Endothelial cell of umbilical vein (primary cell): ENCODE results near the gene SFT2D1. TPM values are rescaled to one million over a fixed set of nuclear protein-coding genes. Genes with fewer than 3 reads are reported as not detected.

Source experiments
- BruUV-seq: library from RNA; stranded (reverse); fragments of 400-500 nt; replicated peaks from 2 replicates; lab custom pipeline; 2021; lab: Mats Ljungman, UMichigan
- CTCF ChIA-PET: fragments of 300-600, 350-600 bp; sonication (Branson Sonifier 250); formaldehyde crosslinking; loops from one replicate; lab custom pipeline; 2021; ENCODE audit warnings: antibody characterized with exemption, inconsistent platforms; lab: Charles Lee
- POLR2A ChIA-PET: fragments of 300-600, 350-600 bp; sonication (Branson Sonifier 250); formaldehyde crosslinking; loops from one replicate; lab custom pipeline; 2021; ENCODE audit warnings: antibody characterized with exemption, inconsistent platforms; lab: Charles Lee
- DNase-seq: peaks from one replicate; pipeline ENCODE4 v3.0.0-alpha.2; 2011; ENCODE audit warnings: low read depth, low spot score
- FAIRE-seq: peaks from 2 replicates; lab custom pipeline; 2011; peaks lifted over from hg19 to GRCh38; lab: Jason Lieb, UNC
- H2AFZ ChIP-seq: 2 replicates; pipeline ENCODE4 v1.6.0; 2012; ENCODE audit warnings: low read depth, low read length, control low read depth, inconsistent platforms
- H3K27ac ChIP-seq: 2 replicates; pipeline ENCODE4 v1.5.1; 2011; ENCODE audit warnings: low read depth, mild to moderate bottlenecking, control low read depth, low read length, moderate library complexity; ENCODE audit not compliant: insufficient read depth
- H3K27me3 ChIP-seq, 2 experiments: 2 replicates each; pipeline versions ENCODE4 v1.6.0 to v1.6.1; 2011; ENCODE audit warnings: low read length in 2 of 2, mixed read lengths in 1 of 2; ENCODE audit not compliant: control insufficient read depth in 2 of 2, insufficient read depth in 2 of 2
- H3K36me3 ChIP-seq, 2 experiments: 2 replicates in 1 of 2; 3 replicates in 1 of 2; pipeline ENCODE4 v1.5.1; 2011; ENCODE audit warnings: low read length in 2 of 2, mild to moderate bottlenecking in 1 of 2, moderate library complexity in 1 of 2; ENCODE audit not compliant: control insufficient read depth in 2 of 2, insufficient read depth in 2 of 2; ENCODE audit errors: extremely low read depth in 1 of 2
- H3K4me1 ChIP-seq: 3 replicates; pipeline ENCODE4 v1.5.1; 2011; ENCODE audit warnings: mild to moderate bottlenecking, low read length; ENCODE audit not compliant: control insufficient read depth, insufficient read depth; ENCODE audit errors: extremely low read depth
- H3K4me2 ChIP-seq: 2 replicates; pipeline ENCODE4 v1.6.1; 2011; ENCODE audit warnings: low read length, control low read depth, mixed read lengths; ENCODE audit not compliant: insufficient read depth
- H3K4me3 ChIP-seq, 3 experiments: fragments of 200-600 bp in 1 of 3; sonication (generic), shearing (Covaris generic) in 1 of 3; replicated peaks in 1 of 3; 2 replicates each; pipeline ENCODE4 v1.5.1; 2011 to 2016; ENCODE audit warnings: control low read depth in 3 of 3, low read length in 3 of 3, mild to moderate bottlenecking in 2 of 3, inconsistent platforms in 1 of 3, low read depth in 1 of 3, moderate library complexity in 1 of 3; ENCODE audit not compliant: insufficient read depth in 1 of 3
- H3K79me2 ChIP-seq: 2 replicates; pipeline ENCODE4 v1.6.0; 2012; ENCODE audit warnings: low read length, inconsistent platforms; ENCODE audit not compliant: control insufficient read depth, insufficient read depth
- H3K9ac ChIP-seq: replicated peaks from 2 replicates; pipeline ENCODE3; 2011; ENCODE audit warnings: low read length, control low read depth; ENCODE audit not compliant: insufficient read depth; ENCODE audit errors: extremely low read depth
- H3K9me1 ChIP-seq: replicated peaks from 3 replicates; pipeline ENCODE4 v1.6.0; 2011; ENCODE audit warnings: mild to moderate bottlenecking, low read length; ENCODE audit not compliant: control insufficient read depth, insufficient read depth; ENCODE audit errors: extremely low read depth
- H3K9me3 ChIP-seq: replicated peaks from 2 replicates; pipeline ENCODE4 v1.5.1; 2012; ENCODE audit warnings: low read length, inconsistent platforms; ENCODE audit not compliant: control insufficient read depth, insufficient read depth
- H4K20me1 ChIP-seq: replicated peaks from 2 replicates; pipeline ENCODE3; 2011; ENCODE audit warnings: mild to moderate bottlenecking, low read length; ENCODE audit not compliant: control insufficient read depth, insufficient read depth; ENCODE audit errors: extremely low read depth
- CTCF ChIP-seq, 2 donors: IDR thresholded peaks; 1 replicate in 1 of 2; 2 replicates in 1 of 2; pipeline ENCODE4 v1.5.1; 2011; ENCODE audit warnings: low read length in 2 of 2, mild to moderate bottlenecking in 2 of 2, moderate library complexity in 2 of 2, control low read depth in 1 of 2, inconsistent platforms in 1 of 2, low read depth in 1 of 2; ENCODE audit not compliant: insufficient read depth in 1 of 2; ENCODE audit errors: extremely low read depth in 1 of 2
- EZH2 ChIP-seq: IDR thresholded peaks from 2 replicates; pipeline ENCODE4 v1.6.1; 2012; ENCODE audit warnings: borderline replicate concordance, low read depth, mild to moderate bottlenecking, moderate library complexity, low read length, inconsistent platforms; ENCODE audit not compliant: severe bottlenecking
- FOS ChIP-seq: IDR thresholded peaks from 2 replicates; pipeline ENCODE4 v1.6.1; 2011; ENCODE audit warnings: mild to moderate bottlenecking, low read length, moderate library complexity, borderline replicate concordance; ENCODE audit not compliant: insufficient read depth
- GATA2 ChIP-seq: IDR thresholded peaks from 2 replicates; pipeline ENCODE4 v1.7.0; 2011; ENCODE audit warnings: low read depth, mild to moderate bottlenecking, moderate library complexity, mixed read lengths, low read length; ENCODE audit not compliant: insufficient read length, insufficient read depth
- JUN ChIP-seq: IDR thresholded peaks from 2 replicates; pipeline ENCODE4 v1.6.1; 2011; ENCODE audit warnings: borderline replicate concordance, low read depth; ENCODE audit not compliant: insufficient read length, insufficient read depth
- MYC ChIP-seq: IDR thresholded peaks from one replicate; pipeline ENCODE4 v1.6.1; 2011; ENCODE audit warnings: mild to moderate bottlenecking, low read depth, low read length
- POLR2A ChIP-seq: IDR thresholded peaks from 2 replicates; pipeline ENCODE4 v1.6.1; 2012; ENCODE audit warnings: low read depth, mild to moderate bottlenecking, control low read depth, low read length
- POLR2AphosphoS5 ChIP-seq: IDR thresholded peaks from 2 replicates; pipeline ENCODE4 v1.6.1; 2012; ENCODE audit warnings: low read depth, mild to moderate bottlenecking, control low read depth, low read length, moderate library complexity; ENCODE audit not compliant: insufficient read depth
- dilution Hi-C: fragments of 300-500 bp; cut with MboI; formaldehyde crosslinking; loops from one replicate; pipeline ENCODE4 v1.15.0; 2019; ENCODE audit warnings: low sequenced_read_pairs; ENCODE audit not compliant: extremely low pct_ligation_motif_present
- intact Hi-C: fragments of 100-400 bp; cut with micrococcal nuclease; formaldehyde crosslinking; loops from one replicate; pipeline ENCODE4 v1.10.0; 2022
- polyA plus RNA-seq, 4 experiments: library from polyadenylated mRNA; depleted of rRNA in 3 of 4; stranded (reverse) in 3 of 4; unstranded in 1 of 4; fragments of >200 nt; gene quantifications; 2 replicates each; pipeline versions ENCODE4 v1.2.1 to v1.2.3, GENCODE V29; 2011 to 2012; ENCODE audit warnings: missing spikeins in 1 of 4
- total RNA-seq: library from RNA; stranded (reverse); gene quantifications from 2 replicates; pipeline ENCODE4 v1.2.3, GENCODE V29; 2021
- TF ChIP-seq, protein P1 (sequence below): IDR thresholded peaks from 2 replicates; pipeline ENCODE4 v1.6.1; 2011; ENCODE audit not compliant: insufficient read depth, insufficient read length

Gene SFT2D1
- total and polyA plus RNA-seq, 2 donors (not counting 3 experiments of a cell fraction or from before 2014, with no cell fraction given) = 22.9 to 30.6 TPM

DNA sequence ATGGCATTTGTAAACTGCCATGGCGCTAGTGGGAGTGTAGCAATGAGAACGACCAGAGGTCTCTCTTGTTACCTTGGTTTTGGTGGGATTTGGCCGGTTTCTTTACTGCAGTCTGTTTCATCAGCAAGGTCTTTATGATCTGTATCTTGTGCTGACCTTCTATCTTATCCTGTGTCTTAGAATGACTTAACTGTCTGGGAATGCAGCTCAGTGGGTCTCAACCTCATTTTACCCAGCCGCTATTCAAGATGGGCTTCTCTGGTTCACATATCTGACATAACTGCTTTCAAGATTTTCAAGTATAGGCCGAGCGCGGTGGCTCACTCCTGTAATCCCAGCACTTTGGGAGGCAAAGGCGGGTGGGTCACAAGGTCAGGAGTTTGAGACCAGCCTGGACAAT, 1.9 kb upstream of the SFT2D1 start:
- Histone ChIP-seq H3K9me1 (no peaks in the 10 kb centered on the region), H4K20me1 (no peaks in the 10 kb centered on the region), H3K4me1 (peaks cover 13% of the 10 kb centered on the region), H3K27me3 (peaks cover 7 to 9% of the 10 kb centered on the region in 2 experiments), H3K36me3 (no peaks in the 10 kb centered on the region), H3K9me3 (no peaks in the 10 kb centered on the region), H3K79me2 (peaks cover 30% of the 10 kb centered on the region), H3K9ac (no peak overlapping the region), H3K4me3 (no peak overlapping the region), H3K27ac (no peak overlapping the region), H3K4me2 (no peak overlapping the region), H2AFZ (no peak overlapping the region)
- no peak for DNase-seq
- dilution Hi-C loops (no loop called here), intact Hi-C loops (loop anchor here (5.0 kb wide), 1 partner anchor 283 kb away; the partner anchor contains the start of gene RPS6KA2)
- no TSS peak for BruUV-seq
- ChIA-PET POLR2A (no interaction called here), CTCF (interaction anchor here (0.8 to 1.7 kb wide), 4 partner anchors 31 to 57 kb away, joined by 3 to 5 read pairs (median 4); no protein-coding TSS in a partner anchor)
- FAIRE-seq = no peak
- TF ChIP-seq GATA2 (no peak), FOS (no peak), POLR2A (no peak), CTCF (IDR thresholded peaks at IDR 0.05; ENCODE audit: extremely low read depth in 1 of 2, insufficient read depth in 1 of 2, low read depth in 1 of 2, low read length in 2 of 2) (no peak), MYC (no peak), JUN (no peak), POLR2AphosphoS5 (no peak), EZH2 (no peak)
- TF ChIP-seq, protein P1, sequence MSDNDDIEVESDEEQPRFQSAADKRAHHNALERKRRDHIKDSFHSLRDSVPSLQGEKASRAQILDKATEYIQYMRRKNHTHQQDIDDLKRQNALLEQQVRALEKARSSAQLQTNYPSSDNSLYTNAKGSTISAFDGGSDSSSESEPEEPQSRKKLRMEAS = no peak
